Tibial nerve (tissue), 4 donors: ENCODE data around the gene CORO1C. TPM values are rescaled to one million over a fixed set of nuclear protein-coding genes. Genes with fewer than 3 reads are reported as not detected.
"Not testable (repeated sequence)": the region's sequence is repeated elsewhere in the genome, so short reads cannot be mapped to it uniquely, and the experiment has no call there.

ENCODE experiments used
- DNase-seq, 2 donors: peaks; one replicate each; pipeline ENCODE4 v3.0.0-alpha.2; 2019; ENCODE audit warnings: low spot score in 2 of 2
- H3K27ac ChIP-seq, 4 donors: fragments of 200-600 bp; sonication (generic) in 3 of 4; one replicate each; pipeline ENCODE4 v1.5.1; 2017 to 2019; ENCODE audit warnings: mild to moderate bottlenecking in 1 of 4
- H3K27me3 ChIP-seq, 2 donors: fragments of 200-600 bp; sonication (generic) in 1 of 2; one replicate each; pipeline versions ENCODE4 v1.5.1 to v1.6.0; 2017 to 2019
- H3K36me3 ChIP-seq, 3 donors: fragments of 200-600 bp; sonication (generic); one replicate each; pipeline ENCODE4 v1.5.1; 2018 to 2019
- H3K4me1 ChIP-seq, 4 donors: fragments of 200-600 bp; sonication (generic) in 3 of 4; one replicate each; pipeline ENCODE4 v1.5.1; 2017 to 2019
- H3K4me3 ChIP-seq, 4 donors: fragments of 200-600 bp; sonication (generic) in 3 of 4; one replicate each; pipeline ENCODE4 v1.5.1; 2017 to 2019; ENCODE audit warnings: mild to moderate bottlenecking in 1 of 4, moderate library complexity in 1 of 4
- H3K9me3 ChIP-seq, 4 donors: fragments of 200-600 bp; sonication (generic) in 3 of 4; one replicate each; pipeline ENCODE4 v1.5.1; 2017 to 2019
- CTCF ChIP-seq, 5 experiments: fragments of 200-600 bp in 3 of 5; fragments of 450-650 bp in 2 of 5; sonication (generic) in 3 of 5; IDR thresholded peaks; one replicate each; pipeline ENCODE4 v1.5.1; 2016 to 2019; ENCODE audit warnings: antibody characterized with exemption in 5 of 5, mild to moderate bottlenecking in 3 of 5, moderate library complexity in 2 of 5
- EP300 ChIP-seq, 2 donors: sonication (generic); formaldehyde crosslinking; IDR thresholded peaks; one replicate each; pipeline ENCODE4 v1.6.1; 2017; ENCODE audit warnings: antibody characterized with exemption in 2 of 2, mild to moderate bottlenecking in 1 of 2
- POLR2A ChIP-seq, 2 donors: fragments of 450-650 bp; IDR thresholded peaks; one replicate each; pipeline ENCODE4 v1.6.1; 2017; ENCODE audit warnings: antibody characterized with exemption in 2 of 2, mild to moderate bottlenecking in 2 of 2, moderate library complexity in 2 of 2
- WGBS, 2 donors: methylation state at CpG; one replicate each; pipeline ENCODE4 v1.1.5; 2018; 5-methylcytosine and 5-hydroxymethylcytosine counted together
- total RNA-seq, 4 donors: library from RNA; depleted of rRNA; stranded (reverse); fragments of >200 nt; gene quantifications; one replicate each; pipeline ENCODE4 v1.1.0, GENCODE V29; 2016

Gene CORO1C
- total RNA-seq, 4 donors from 2014 or later = 110 to 181 (median 158) TPM

DNA sequence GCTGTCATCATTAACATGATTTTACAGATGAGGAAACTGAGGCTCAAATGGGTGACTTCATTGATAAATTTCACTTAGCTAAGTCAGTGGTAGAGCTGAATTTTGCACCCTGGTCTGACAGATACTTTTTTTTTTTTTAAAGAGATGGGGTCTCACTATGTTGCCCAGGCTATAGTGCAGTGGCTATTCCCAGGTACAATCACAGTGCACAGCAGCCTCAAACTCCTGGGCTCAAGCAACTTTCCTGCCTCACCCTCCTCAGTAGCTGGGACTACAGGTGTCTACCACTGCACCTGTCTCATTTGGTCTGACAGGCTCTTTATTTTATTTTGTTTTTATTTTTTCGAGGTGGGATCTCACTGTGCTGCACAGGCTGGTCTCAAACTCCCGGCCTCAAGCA is 24.2 kb upstream of the CORO1C start:
- 93 to 100% methylated on average over 2 of the region's 2 CpGs for WGBS, 2 donors
- Histone ChIP-seq H3K27ac (no peak overlapping the region), H3K4me1 (peaks cover 0 to 1% (median 0%) of the 10 kb centered on the region in 4 donors), H3K27me3 (no peaks in the 10 kb centered on the region), H3K4me3 (no peak overlapping the region), H3K36me3 (no peaks in the 10 kb centered on the region), H3K9me3 (no peaks in the 10 kb centered on the region)
- no peak for DNase-seq
- no peak for TF ChIP-seq POLR2A (IDR thresholded peaks at IDR 0.05)
- TF ChIP-seq CTCF (IDR thresholded peaks at IDR 0.05) = no peak
- no peak for TF ChIP-seq EP300 (IDR thresholded peaks at IDR 0.05)

GRCh38 chr12:108753976-108754375 is 22.7 kb upstream of the CORO1C start:
- no peak overlapping the region for H3K4me3 ChIP-seq
- H3K4me1 ChIP-seq = peaks cover 0 to 4% (median 0%) of the 10 kb centered on the region in 4 donors
- no peak overlapping the region for H3K27ac ChIP-seq
- H3K9me3 ChIP-seq = no peaks in the 10 kb centered on the region
- H3K27me3 ChIP-seq = no peaks in the 10 kb centered on the region
- no peak for DNase-seq
- no peaks in the 10 kb centered on the region for H3K36me3 ChIP-seq
- TF ChIP-seq EP300 (IDR thresholded peaks at IDR 0.05) = no peak
- TF ChIP-seq POLR2A (IDR thresholded peaks at IDR 0.05) = no peak
- no peak for TF ChIP-seq CTCF (IDR thresholded peaks at IDR 0.05)
- 64 to 70% methylated on average over 6 of the region's 6 CpGs for WGBS, 2 donors

DNA sequence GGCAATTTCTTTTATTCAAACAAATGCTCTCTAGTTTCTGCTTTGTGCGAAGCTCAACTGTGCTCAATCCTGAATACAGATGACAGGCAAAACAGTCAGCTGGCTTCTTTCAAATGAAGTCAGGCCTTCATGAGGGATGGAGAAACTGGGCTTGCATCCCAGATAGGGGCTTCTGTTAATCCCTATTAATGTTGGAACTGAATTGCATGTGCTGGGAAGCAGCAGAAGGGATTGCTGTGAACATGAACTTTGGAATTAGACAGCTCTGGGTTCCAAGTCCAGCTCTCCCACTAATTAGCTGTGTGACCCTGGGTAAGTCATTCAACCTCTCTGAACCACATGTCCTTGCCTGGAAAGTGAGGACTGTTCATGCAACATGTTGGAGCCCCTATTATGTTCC is 21.1 kb upstream of the CORO1C start:
- peaks cover 0 to 4% (median 0%) of the 10 kb centered on the region in 4 donors for H3K4me1 ChIP-seq
- H3K9me3 ChIP-seq = no peaks in the 10 kb centered on the region
- no peak overlapping the region for H3K27ac ChIP-seq
- no peak for DNase-seq
- H3K27me3 ChIP-seq = no peaks in the 10 kb centered on the region
- H3K36me3 ChIP-seq = no peaks in the 10 kb centered on the region
- 58 to 87% methylated on average over 1 of the region's 1 CpG for WGBS, 2 donors
- no peak overlapping the region for H3K4me3 ChIP-seq
- no peak for TF ChIP-seq POLR2A (IDR thresholded peaks at IDR 0.05)
- no peak for TF ChIP-seq CTCF (IDR thresholded peaks at IDR 0.05)
- TF ChIP-seq EP300 (IDR thresholded peaks at IDR 0.05) = no peak

DNA sequence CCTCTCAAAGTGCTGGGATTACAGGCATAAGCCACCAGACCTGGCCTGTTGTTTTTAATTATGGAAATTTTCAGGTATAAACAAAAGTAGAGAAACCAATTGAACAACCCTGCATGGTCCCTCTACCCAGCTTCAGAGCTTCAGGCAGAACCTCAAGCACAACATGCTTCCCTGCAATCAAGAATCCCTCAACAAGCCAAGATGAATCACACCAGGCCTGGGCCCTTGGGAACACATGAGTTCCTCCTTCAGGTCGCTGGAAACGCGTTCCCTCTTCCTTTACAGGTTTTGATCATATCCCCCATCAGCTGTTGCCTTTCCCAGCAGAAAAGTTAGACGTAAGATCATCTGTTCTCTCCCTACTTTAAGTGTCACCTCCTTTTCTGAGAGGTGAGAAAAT is 20.5 kb upstream of the CORO1C start:
- no peaks in the 10 kb centered on the region for H3K9me3 ChIP-seq
- H3K27me3 ChIP-seq = no peaks in the 10 kb centered on the region
- H3K27ac ChIP-seq = no peak overlapping the region
- DNase-seq = no peak
- WGBS, 2 donors = 55 to 59% methylated on average over 4 of the region's 4 CpGs
- no peak overlapping the region for H3K4me3 ChIP-seq
- H3K4me1 ChIP-seq = peaks cover 0 to 4% (median 0%) of the 10 kb centered on the region in 4 donors
- no peaks in the 10 kb centered on the region for H3K36me3 ChIP-seq
- no peak for TF ChIP-seq CTCF (IDR thresholded peaks at IDR 0.05)
- no peak for TF ChIP-seq EP300 (IDR thresholded peaks at IDR 0.05)
- no peak for TF ChIP-seq POLR2A (IDR thresholded peaks at IDR 0.05)

- not testable (repeated sequence) for H3K36me3 ChIP-seq, H3K4me3 ChIP-seq, DNase-seq, H3K27ac ChIP-seq, H3K9me3 ChIP-seq, H3K27me3 ChIP-seq, H3K4me1 ChIP-seq
- 82% methylated on average over 4 of the region's 4 CpGs for WGBS, 2 donors
Measured at GRCh38 chr12:108751003-108751402, 19.7 kb upstream of the CORO1C start.

- 38 to 42% methylated on average over 4 of the region's 4 CpGs for WGBS, 2 donors
- TF ChIP-seq EP300 (IDR thresholded peaks at IDR 0.05) = no peak
- no peak for TF ChIP-seq POLR2A (IDR thresholded peaks at IDR 0.05)
- TF ChIP-seq CTCF (IDR thresholded peaks at IDR 0.05) = no peak
- Histone ChIP-seq H3K36me3 (no peaks in the 10 kb centered on the region), H3K27me3 (no peaks in the 10 kb centered on the region), H3K4me1 (peaks cover 0 to 4% (median 0%) of the 10 kb centered on the region in 4 donors), H3K4me3 (no peak overlapping the region), H3K27ac (no peak overlapping the region), H3K9me3 (no peaks in the 10 kb centered on the region)
- no peak for DNase-seq
Measured at GRCh38 chr12:108750526-108750925, 19.2 kb upstream of the CORO1C start.
